Neural crest cell (in vitro differentiated cells): ENCODE data around the gene DPCD. TPM values are rescaled to one million over a fixed set of nuclear protein-coding genes. Genes with fewer than 3 reads are reported as not detected.

Experiments
- DNase-seq: peaks from one replicate; pipeline ENCODE4 v3.0.0; 2021; ENCODE audit warnings: low read depth, mixed read lengths, low spot score
- H3K27ac Mint-ChIP-seq: one replicate; pipeline ENCODE4 v1.8.0; 2021; ENCODE audit warnings: mild to moderate bottlenecking, mixed read lengths; ENCODE audit not compliant: unreplicated experiment
- H3K27me3 Mint-ChIP-seq: 2 replicates; pipeline ENCODE4 v1.8.0; 2021; ENCODE audit warnings: low read depth, mild to moderate bottlenecking, mixed read lengths
- H3K36me3 Mint-ChIP-seq: 2 replicates; pipeline ENCODE4 v1.8.0; 2021; ENCODE audit warnings: low read depth, mild to moderate bottlenecking, mixed read lengths
- H3K4me1 Mint-ChIP-seq: 2 replicates; pipeline ENCODE4 v1.8.0; 2021; ENCODE audit warnings: mixed read lengths
- H3K4me3 Mint-ChIP-seq: one replicate; pipeline ENCODE4 v1.8.0; 2021; ENCODE audit warnings: mild to moderate bottlenecking, mixed read lengths
- H3K9me3 Mint-ChIP-seq: 2 replicates; pipeline ENCODE4 v1.8.0; 2021; ENCODE audit warnings: mixed read lengths
- total RNA-seq: library from RNA; stranded (reverse); gene quantifications from 2 replicates; pipeline ENCODE4 v1.2.1, GENCODE V29; 2021
- TF ChIP-seq, protein P1 (sequence below): fragments of 200-600 bp; sonication (generic); conservative IDR thresholded peaks from 2 replicates; pipeline ENCODE4 v1.5.0; 2021; ENCODE audit warnings: antibody characterized with exemption, mild to moderate bottlenecking

The DPCD gene
- total RNA-seq, 1 donor from 2014 or later: 29.6 TPM

DNA sequence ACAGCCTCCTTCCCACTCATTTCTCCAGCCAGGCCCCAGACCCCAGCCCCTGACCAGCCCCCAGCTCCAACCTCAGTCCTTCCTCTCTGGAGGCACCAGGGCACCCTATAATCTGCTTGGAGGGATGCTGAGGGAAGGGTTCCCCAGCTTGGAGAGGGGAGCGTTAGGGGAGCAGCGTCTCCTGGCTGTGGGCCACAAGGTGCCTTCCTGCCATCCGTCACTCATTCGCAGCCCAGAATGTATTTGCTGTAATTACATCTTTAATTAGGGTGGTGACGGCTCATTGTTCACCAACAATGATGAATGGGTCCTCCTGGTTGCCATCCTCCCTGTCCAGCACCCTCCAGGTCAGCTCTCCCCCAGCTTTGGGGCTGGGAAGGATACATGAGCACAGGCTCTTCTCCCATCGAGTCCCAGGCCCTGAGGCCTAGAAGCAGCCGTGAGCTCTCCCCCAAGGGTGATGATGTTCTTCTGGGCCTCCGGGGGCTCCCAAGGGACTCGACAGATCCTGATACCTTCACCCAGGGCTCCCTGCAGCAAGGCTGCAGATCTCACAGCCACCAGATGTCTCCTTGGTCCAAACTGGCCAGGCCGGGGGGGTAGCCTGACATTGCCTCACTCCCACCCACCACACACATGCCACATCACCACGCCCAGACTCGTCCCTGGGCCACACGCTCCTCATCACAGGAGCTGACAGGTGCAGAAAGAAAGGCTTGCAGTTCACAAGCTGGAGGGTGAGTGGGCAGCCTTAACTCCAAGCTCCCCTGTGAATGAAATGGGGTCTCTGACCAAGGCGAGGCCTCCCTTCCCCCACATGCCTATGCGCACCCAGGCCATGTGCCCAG is 26.8 kb upstream of the DPCD start:
- TF ChIP-seq, protein P1, sequence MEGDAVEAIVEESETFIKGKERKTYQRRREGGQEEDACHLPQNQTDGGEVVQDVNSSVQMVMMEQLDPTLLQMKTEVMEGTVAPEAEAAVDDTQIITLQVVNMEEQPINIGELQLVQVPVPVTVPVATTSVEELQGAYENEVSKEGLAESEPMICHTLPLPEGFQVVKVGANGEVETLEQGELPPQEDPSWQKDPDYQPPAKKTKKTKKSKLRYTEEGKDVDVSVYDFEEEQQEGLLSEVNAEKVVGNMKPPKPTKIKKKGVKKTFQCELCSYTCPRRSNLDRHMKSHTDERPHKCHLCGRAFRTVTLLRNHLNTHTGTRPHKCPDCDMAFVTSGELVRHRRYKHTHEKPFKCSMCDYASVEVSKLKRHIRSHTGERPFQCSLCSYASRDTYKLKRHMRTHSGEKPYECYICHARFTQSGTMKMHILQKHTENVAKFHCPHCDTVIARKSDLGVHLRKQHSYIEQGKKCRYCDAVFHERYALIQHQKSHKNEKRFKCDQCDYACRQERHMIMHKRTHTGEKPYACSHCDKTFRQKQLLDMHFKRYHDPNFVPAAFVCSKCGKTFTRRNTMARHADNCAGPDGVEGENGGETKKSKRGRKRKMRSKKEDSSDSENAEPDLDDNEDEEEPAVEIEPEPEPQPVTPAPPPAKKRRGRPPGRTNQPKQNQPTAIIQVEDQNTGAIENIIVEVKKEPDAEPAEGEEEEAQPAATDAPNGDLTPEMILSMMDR: no peak
- Mint-ChIP-seq H3K4me1 (peaks cover 3% of the 10 kb centered on the region), H3K4me3 (peak overlapping the region; percentile 19), H3K27ac (no peak overlapping the region), H3K27me3 (peaks cover 35% of the 10 kb centered on the region), H3K9me3 (no peaks in the 10 kb centered on the region), H3K36me3 (no peaks in the 10 kb centered on the region)
- DNase-seq: no peak

DNA sequence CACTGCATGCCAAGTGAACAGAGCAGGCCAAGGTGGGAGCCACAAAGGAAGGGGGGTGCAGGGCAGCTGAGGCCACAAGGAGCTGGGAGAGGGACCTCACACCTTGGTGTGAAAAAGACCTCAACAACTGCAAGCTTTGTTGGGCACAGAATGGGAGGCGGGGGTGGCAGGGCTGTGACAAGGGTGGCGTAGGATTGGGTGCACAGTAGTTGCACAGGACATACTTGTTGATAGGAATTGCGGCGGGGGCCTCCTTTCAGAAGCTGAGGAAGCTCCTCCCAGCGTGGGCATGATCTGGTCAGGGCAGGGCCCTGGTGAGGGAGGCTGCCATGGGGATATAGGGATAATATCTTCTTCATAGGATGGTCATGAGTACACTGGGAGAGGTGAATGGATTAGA is 25.9 kb upstream of the DPCD start:
- Mint-ChIP-seq H3K4me1 (peaks cover 9% of the 10 kb centered on the region), H3K27me3 (peaks cover 43% of the 10 kb centered on the region), H3K9me3 (no peaks in the 10 kb centered on the region), H3K36me3 (no peaks in the 10 kb centered on the region), H3K27ac (no peak overlapping the region), H3K4me3 (no peak overlapping the region)
- TF ChIP-seq, protein P1: no peak
- no peak for DNase-seq

- peaks cover 51% of the 10 kb centered on the region for H3K27me3 Mint-ChIP-seq
- H3K4me1 Mint-ChIP-seq: peaks cover 9% of the 10 kb centered on the region
- H3K36me3 Mint-ChIP-seq: no peaks in the 10 kb centered on the region
- TF ChIP-seq, protein P1: no peak
- H3K27ac Mint-ChIP-seq: no peak overlapping the region
- no peak overlapping the region for H3K4me3 Mint-ChIP-seq
- DNase-seq: no peak
- no peaks in the 10 kb centered on the region for H3K9me3 Mint-ChIP-seq
Measured at GRCh38 chr10:101563007-101563406, 25.1 kb upstream of the DPCD start.

DNA sequence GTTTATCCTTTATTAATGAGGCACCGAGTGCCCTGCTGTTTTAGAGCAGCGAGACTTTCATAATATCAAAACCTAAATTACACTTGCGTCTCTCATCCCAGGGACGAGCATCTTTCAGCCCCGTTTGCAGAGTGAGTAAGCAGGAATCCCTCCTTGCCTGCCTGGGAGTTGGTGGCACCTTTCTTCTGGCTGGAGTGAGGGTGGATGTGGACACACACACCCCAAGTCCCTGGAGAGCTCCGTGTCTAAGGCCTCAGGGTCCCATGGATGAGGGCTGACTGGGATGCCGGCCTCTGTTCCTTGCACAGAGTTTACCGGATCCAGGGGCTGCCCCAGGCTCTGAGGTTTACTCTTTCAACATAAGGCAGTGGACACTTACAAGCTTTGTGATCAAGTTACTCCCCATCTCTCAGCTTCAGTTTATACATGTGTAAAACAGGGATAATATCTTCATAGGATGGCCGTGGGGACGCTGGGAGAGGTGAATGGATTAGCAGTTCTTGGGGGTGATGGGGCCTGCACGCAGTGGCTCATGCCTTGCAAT is 24.6 kb upstream of the DPCD start:
- DNase-seq: no peak
- no peak overlapping the region for H3K4me3 Mint-ChIP-seq
- peaks cover 57% of the 10 kb centered on the region for H3K27me3 Mint-ChIP-seq
- TF ChIP-seq, protein P1: no peak
- peaks cover 9% of the 10 kb centered on the region for H3K4me1 Mint-ChIP-seq
- no peak overlapping the region for H3K27ac Mint-ChIP-seq
- H3K36me3 Mint-ChIP-seq: no peaks in the 10 kb centered on the region
- H3K9me3 Mint-ChIP-seq: no peaks in the 10 kb centered on the region

DNA sequence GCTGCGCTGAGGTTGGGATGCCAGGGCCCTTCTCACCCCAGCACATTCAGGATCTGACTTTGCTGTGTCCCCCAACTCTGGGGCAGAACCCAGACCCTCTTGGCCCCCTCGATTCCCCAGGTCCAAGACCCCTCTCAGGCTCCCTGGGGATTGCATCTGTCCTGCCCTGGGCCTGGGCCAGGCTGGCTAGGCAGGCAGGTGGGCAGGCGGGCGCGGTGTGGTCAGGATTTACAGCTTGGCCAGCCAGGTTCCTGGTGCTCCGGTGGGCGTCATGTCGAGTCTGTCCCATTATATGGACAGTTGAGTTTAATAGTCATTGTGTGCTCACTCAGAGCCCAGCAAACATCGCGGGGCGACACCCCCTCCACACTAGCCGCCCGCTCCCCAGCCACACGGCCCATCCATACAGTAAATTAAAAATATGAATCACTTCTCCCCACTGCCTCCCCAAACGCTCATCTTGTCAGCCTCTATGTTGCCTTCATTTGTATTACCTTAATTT is 23.6 kb upstream of the DPCD start:
- no peaks in the 10 kb centered on the region for H3K36me3 Mint-ChIP-seq
- DNase-seq: no peak
- TF ChIP-seq, protein P1: no peak
- no peak overlapping the region for H3K27ac Mint-ChIP-seq
- peak overlapping the region; percentile 13 for H3K4me3 Mint-ChIP-seq
- H3K9me3 Mint-ChIP-seq: no peaks in the 10 kb centered on the region
- H3K27me3 Mint-ChIP-seq: peaks cover 67% of the 10 kb centered on the region
- H3K4me1 Mint-ChIP-seq: peaks cover 9% of the 10 kb centered on the region
